GM23248 (cell line): ENCODE data around the gene NRCAM. TPM values are rescaled to one million over a fixed set of nuclear protein-coding genes. Genes with fewer than 3 reads are reported as not detected.

Experiments used
- DNase-seq: peaks from one replicate; pipeline ENCODE4 v3.0.0-alpha.2; 2015
- H2AFZ ChIP-seq: fragments of 200-600 bp; sonication (generic); 2 replicates; pipeline ENCODE4 v1.6.1; 2016; ENCODE audit warnings: antibody characterized with exemption
- H3F3A ChIP-seq: fragments of 200-600 bp; sonication (generic); 2 replicates; pipeline ENCODE4 v1.6.1; 2016; ENCODE audit warnings: mild to moderate bottlenecking, antibody characterized with exemption, mixed run types; ENCODE audit not compliant: insufficient read depth
- H3K27ac ChIP-seq: fragments of 200-600 bp; sonication (generic); 2 replicates; pipeline ENCODE4 v1.5.1; 2016; ENCODE audit warnings: mild to moderate bottlenecking
- H3K27me3 ChIP-seq: fragments of 200-600 bp; sonication (generic); replicated peaks from 2 replicates; pipeline ENCODE4 v1.6.1; 2016; ENCODE audit warnings: mild to moderate bottlenecking; ENCODE audit not compliant: insufficient read depth
- H3K36me3 ChIP-seq: fragments of 200-600 bp; sonication (generic); 2 replicates; pipeline ENCODE4 v1.6.1; 2016; ENCODE audit warnings: low read depth, mild to moderate bottlenecking
- H3K4me1 ChIP-seq: fragments of 200-600 bp; sonication (generic); 2 replicates; pipeline ENCODE4 v1.6.1; 2016; ENCODE audit warnings: mild to moderate bottlenecking; ENCODE audit not compliant: insufficient read depth
- H3K4me2 ChIP-seq: fragments of 200-600 bp; sonication (generic); one replicate; pipeline ENCODE4 v1.6.1; 2016; ENCODE audit warnings: mild to moderate bottlenecking; ENCODE audit not compliant: unreplicated experiment
- H3K4me3 ChIP-seq: fragments of 200-600 bp; sonication (generic); 2 replicates; pipeline ENCODE4 v1.5.1; 2016; ENCODE audit warnings: mild to moderate bottlenecking
- H3K79me2 ChIP-seq: fragments of 200-600 bp; sonication (generic); 2 replicates; pipeline ENCODE4 v1.6.1; 2016; ENCODE audit warnings: mild to moderate bottlenecking; ENCODE audit not compliant: insufficient read depth
- H3K9ac ChIP-seq: fragments of 200-600 bp; sonication (generic); 2 replicates; pipeline ENCODE4 v1.6.1; 2016; ENCODE audit warnings: mild to moderate bottlenecking
- H3K9me2 ChIP-seq: fragments of 200-600 bp; sonication (generic); 2 replicates; pipeline ENCODE4 v1.6.1; 2016; ENCODE audit warnings: mixed run types, mild to moderate bottlenecking, moderate library complexity; ENCODE audit not compliant: insufficient read depth
- H3K9me3 ChIP-seq: fragments of 200-600 bp; sonication (generic); one replicate; pipeline ENCODE4 v1.6.1; 2017; ENCODE audit warnings: low read depth
- H4K20me1 ChIP-seq: fragments of 200-600 bp; sonication (generic); 2 replicates; pipeline ENCODE4 v1.6.0; 2016; ENCODE audit not compliant: insufficient read depth
- EZH2 ChIP-seq: fragments of 200-600 bp; sonication (generic); IDR thresholded peaks from 2 replicates; pipeline ENCODE4 v1.6.1; 2018; ENCODE audit warnings: antibody characterized with exemption, mild to moderate bottlenecking; ENCODE audit not compliant: insufficient read depth, poor library complexity, severe bottlenecking
- EZH2phosphoT487 ChIP-seq: fragments of 200-600 bp; sonication (generic); IDR thresholded peaks from 2 replicates; pipeline ENCODE4 v1.6.1; 2018; ENCODE audit warnings: antibody characterized with exemption, moderate library complexity, mild to moderate bottlenecking, low read depth; ENCODE audit not compliant: insufficient read depth
- WGBS, 2 experiments: methylation state at CpG; one replicate each; pipeline ENCODE4 v1.1.6; 2015 to 2017; ENCODE audit warnings: low lambda C conversion rate in 2 of 2, low coverage in 1 of 2; ENCODE audit errors: missing lambda C conversion rate in 2 of 2; 5-methylcytosine and 5-hydroxymethylcytosine counted together
- in situ Hi-C: fragments of 300-500 bp; cut with MboI; formaldehyde crosslinking; loops from 2 replicates; pipeline ENCODE4 v1.15.0; 2020
- polyA plus RNA-seq: library from polyadenylated mRNA; unstranded; fragments of >200 nt; fragmentation: Nextera tagmentation; extraction: Ambion mirVana; gene quantifications from 2 replicates; pipeline ENCODE4 v1.2.1, GENCODE V29; 2016
- total RNA-seq: library from RNA; depleted of rRNA; stranded (reverse); fragments of >200 nt; shearing (Covaris generic); gene quantifications from 2 replicates; pipeline ENCODE4 v1.2.3, GENCODE V29; 2014

NRCAM gene
- total and polyA plus RNA-seq, 2 experiments from 2014 or later, result 5.1 to 7.0 TPM

- H4K20me1 ChIP-seq, result no peaks in the 10 kb centered on the region; the same call in 1 of the 2 replicates
- H2AFZ ChIP-seq, result no peak overlapping the region
- no peaks in the 10 kb centered on the region for H3K4me1 ChIP-seq
- no peak for DNase-seq
- H3F3A ChIP-seq, result no peaks in the 10 kb centered on the region
- in situ Hi-C loops, result loop anchor here (25.0 kb wide), 1 partner anchor 413 kb away; the partner anchor contains the start of gene CBLL1
- H3K4me2 ChIP-seq, result no peak overlapping the region
- TF ChIP-seq EZH2phosphoT487 (no peak), EZH2 (no peak)
- H3K9ac ChIP-seq, result no peak overlapping the region
- no peaks in the 10 kb centered on the region for H3K79me2 ChIP-seq
- H3K9me2 ChIP-seq, result no peaks in the 10 kb centered on the region
- H3K4me3 ChIP-seq, result no peak overlapping the region
- 74 to 79% methylated on average over 6 of the region's 6 CpGs for WGBS, 2 experiments
- H3K27ac ChIP-seq, result no peak overlapping the region
- H3K27me3 ChIP-seq, result no peaks in the 10 kb centered on the region
- H3K36me3 ChIP-seq, result no peaks in the 10 kb centered on the region
- no peaks in the 10 kb centered on the region for H3K9me3 ChIP-seq
Measured at GRCh38 chr7:108149908-108150307, 306.3 kb downstream of the NRCAM start.

- in situ Hi-C loops, result loop anchor here (25.0 kb wide), 1 partner anchor 412 kb away; the partner anchor contains the start of gene CBLL1
- Histone ChIP-seq H3K4me1 (no peaks in the 10 kb centered on the region), H4K20me1 (no peaks in the 10 kb centered on the region; the same call in 1 of the 2 replicates), H3K4me3 (no peak overlapping the region), H3K9me3 (no peaks in the 10 kb centered on the region), H3K9ac (no peak overlapping the region), H3K4me2 (no peak overlapping the region), H3K27me3 (no peaks in the 10 kb centered on the region), H3F3A (no peaks in the 10 kb centered on the region), H3K79me2 (no peaks in the 10 kb centered on the region), H3K9me2 (no peaks in the 10 kb centered on the region), H3K27ac (no peak overlapping the region), H2AFZ (no peak overlapping the region), H3K36me3 (no peaks in the 10 kb centered on the region)
- no peak for TF ChIP-seq EZH2phosphoT487
- 62 to 70% methylated on average over 5 of the region's 5 CpGs for WGBS, 2 experiments
- no peak for DNase-seq
Measured at GRCh38 chr7:108149119-108149518, 307.1 kb downstream of the NRCAM start.

- in situ Hi-C loops, result loop anchor here (25.0 kb wide), 1 partner anchor 410 kb away; the partner anchor contains the start of gene CBLL1
- H3K9me3 ChIP-seq, result no peaks in the 10 kb centered on the region
Measured at GRCh38 chr7:108147031-108147563, 309.1 kb downstream of the NRCAM start.

GRCh38 chr7:108146070-108146842 is 310.0 kb downstream of the NRCAM start:
- in situ Hi-C loops, result loop anchor here (25.0 kb wide), 1 partner anchor 409 kb away; the partner anchor contains the start of gene CBLL1

More at GRCh38 chr7:108147031-108147563, 309.1 kb downstream of the NRCAM start:
- no peak for DNase-seq
- Histone ChIP-seq H3K4me1 (no peaks in the 10 kb centered on the region), H3K27me3 (no peaks in the 10 kb centered on the region), H3K4me2 (no peak overlapping the region), H3K36me3 (no peaks in the 10 kb centered on the region), H2AFZ (no peak overlapping the region), H3K27ac (no peak overlapping the region), H3F3A (no peaks in the 10 kb centered on the region), H4K20me1 (no peaks in the 10 kb centered on the region), H3K9ac (no peak overlapping the region), H3K9me2 (no peaks in the 10 kb centered on the region), H3K79me2 (no peaks in the 10 kb centered on the region), H3K4me3 (no peak overlapping the region)
- 77 to 81% methylated on average over 6 of the region's 6 CpGs for WGBS, 2 experiments
- TF ChIP-seq EZH2phosphoT487, result no peak
- TF ChIP-seq EZH2, result no peak

More at GRCh38 chr7:108146070-108146842, 310.0 kb downstream of the NRCAM start:
- H3K27ac ChIP-seq, result no peak overlapping the region
- WGBS, 2 experiments, result 11 to 13% methylated on average over 12 of the region's 12 CpGs
- H3K36me3 ChIP-seq, result no peaks in the 10 kb centered on the region
- no peaks in the 10 kb centered on the region for H3K9me2 ChIP-seq
- H3K9me3 ChIP-seq, result no peaks in the 10 kb centered on the region
- H3F3A ChIP-seq, result no peaks in the 10 kb centered on the region
- H3K9ac ChIP-seq, result no peak overlapping the region
- no peaks in the 10 kb centered on the region for H3K4me1 ChIP-seq
- H4K20me1 ChIP-seq, result no peaks in the 10 kb centered on the region
- TF ChIP-seq EZH2 (no peak), EZH2phosphoT487 (no peak)
- peak overlapping the region; percentile 62 for H3K4me2 ChIP-seq
- H3K4me3 ChIP-seq, result peak overlapping the region; percentile 59
- H2AFZ ChIP-seq, result peak overlapping the region; percentile 68
- DNase-seq, result peak; percentile 86
- no peaks in the 10 kb centered on the region for H3K79me2 ChIP-seq
- H3K27me3 ChIP-seq, result no peaks in the 10 kb centered on the region
